Amygdala (tissue), 56 donors: ENCODE results near the gene ERBB2.

Source experiments
- DNase-seq, 56 donors: peaks; one replicate each; lab custom pipeline; 2025; lab: John Stamatoyannopoulos, UW

Gene ERBB2

GRCh38 chr17:39776252-39776651, 76.4 kb downstream of the ERBB2 start:
- DNase-seq: no peak

DNA sequence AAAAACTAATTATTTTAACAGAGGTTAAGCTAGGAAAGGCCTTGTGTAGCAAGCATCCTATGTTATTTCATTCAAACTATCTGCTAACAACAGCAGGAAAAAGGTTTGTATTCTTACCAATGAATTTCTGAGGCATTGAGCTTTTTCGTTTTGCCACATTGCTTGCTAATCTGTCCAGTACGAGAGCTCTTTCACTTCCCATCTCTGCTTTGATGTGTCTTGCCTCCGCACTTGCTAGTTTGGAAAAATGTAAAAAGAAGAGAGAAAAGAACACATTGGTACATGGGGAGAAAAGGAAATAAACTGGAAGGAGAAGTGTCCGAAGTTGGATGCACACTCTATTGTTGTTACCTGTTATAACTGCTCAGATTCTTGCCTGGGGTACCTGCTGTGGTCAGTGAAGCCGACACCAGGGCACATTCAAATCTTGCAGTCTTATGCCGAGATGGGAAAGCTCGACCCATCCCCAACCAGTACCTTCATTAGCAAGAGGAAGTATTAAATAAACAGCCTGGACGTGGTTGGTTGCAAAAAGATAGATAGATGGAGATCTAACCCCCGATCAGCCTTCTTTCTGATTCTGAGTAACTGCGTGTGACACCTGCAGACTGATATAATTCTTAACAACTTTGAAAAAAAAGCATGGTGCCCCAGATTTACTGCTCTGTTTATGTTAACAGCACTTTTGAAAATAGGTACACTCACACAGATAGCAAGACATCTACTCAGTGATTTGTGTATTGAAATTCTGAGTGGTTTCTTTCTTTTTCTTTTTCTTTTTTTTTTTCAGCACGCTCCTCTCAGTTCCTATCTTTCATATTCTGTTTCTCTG, 77.9 kb downstream of the ERBB2 start:
- DNase-seq: no peak
